ENCODE results near the gene CSNK2A1. TPM values are rescaled to one million over a fixed set of nuclear protein-coding genes. Genes with fewer than 3 reads are reported as not detected.

The CSNK2A1 gene
- total and polyA plus RNA-seq, 2 of the 8 experiments (the other 6 are each of a cell fraction or from before 2014, with no cell fraction given) = 117 to 260 TPM

DNA sequence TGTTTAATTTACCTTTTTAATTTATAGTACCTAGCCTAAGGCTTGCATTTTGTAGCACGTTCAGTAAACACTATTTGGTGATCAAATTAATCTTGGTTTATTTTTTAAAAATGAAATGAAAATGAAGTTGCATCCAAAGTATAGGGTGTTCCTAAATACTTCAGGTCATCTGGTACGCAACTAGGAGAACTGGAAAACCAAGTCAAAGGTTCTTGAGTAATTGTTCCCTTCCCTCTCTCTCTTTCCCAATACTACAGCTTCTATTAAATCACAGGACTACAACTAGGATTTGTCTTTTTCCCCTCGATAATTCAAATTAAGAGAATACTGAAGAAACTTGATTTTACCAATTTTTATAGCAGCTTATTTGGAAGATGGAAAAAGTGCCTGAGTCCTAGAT lies 27.9 kb downstream of the CSNK2A1 start:
- Histone ChIP-seq H3K79me2 (ENCODE audit: control insufficient read depth in 1 of 2, insufficient read depth in 2 of 2, low read length in 2 of 2) (peaks cover 51 to 98% of the 10 kb centered on the region in 2 experiments), H3K79me1 (ENCODE audit: low read depth, low read length) (peaks cover 7% of the 10 kb centered on the region), H3K9me3 (ENCODE audit: insufficient read depth in 2 of 2, low read depth in 1 of 2, low read length in 1 of 2) (no peaks in the 10 kb centered on the region), H3K23me2 (ENCODE audit: low read depth, low read length) (no peaks in the 10 kb centered on the region), H2BK12ac (ENCODE audit: low read depth, low read length) (no peak overlapping the region), H4K8ac (ENCODE audit: extremely low read depth, insufficient read depth, low read length) (no peak overlapping the region), H3K14ac (ENCODE audit: insufficient read length) (no peak overlapping the region), H4K91ac (replicated peaks; ENCODE audit: insufficient read length, low read length) (no peak overlapping the region), H4K20me1 (replicated peaks in 1 of 2; ENCODE audit: control insufficient read depth in 1 of 2, insufficient read depth in 2 of 2, low read length in 2 of 2) (peaks cover 30 to 40% of the 10 kb centered on the region in 2 experiments), H2AFZ (ENCODE audit: low read length) (no peak overlapping the region), H2BK5ac (ENCODE audit: low read depth, low read length) (no peak overlapping the region), H3K27me3 (replicated peaks in 1 of 4; ENCODE audit: control insufficient read depth in 3 of 4, extremely low read depth in 1 of 4, insufficient read depth in 3 of 4, low read length in 3 of 4) (no peaks in the 10 kb centered on the region), H3K18ac (ENCODE audit: extremely low read depth, low read length) (no peak overlapping the region), H3K56ac (replicated peaks; ENCODE audit: insufficient read length, low read depth, low read length) (no peak overlapping the region), H3K4me2 (ENCODE audit: insufficient read depth in 1 of 2, low read depth in 2 of 2, low read length in 2 of 2) (no peak overlapping the region), H3K4ac (replicated peaks; ENCODE audit: insufficient read length, low read depth, low read length) (no peak overlapping the region), H3K27ac (ENCODE audit: low read depth, low read length) (no peak overlapping the region), H3K23ac (ENCODE audit: insufficient read length) (no peak overlapping the region), H2BK120ac (replicated peaks; ENCODE audit: low read depth, low read length) (no peak overlapping the region), H3K9ac (replicated peaks in 1 of 4; ENCODE audit: extremely low read depth in 1 of 4, low read depth in 3 of 4, low read length in 3 of 4) (no peak overlapping the region), H4K5ac (ENCODE audit: insufficient read length, low read depth, low read length) (no peak overlapping the region), H2AK5ac (ENCODE audit: low read depth, low read length) (no peak overlapping the region), H2BK15ac (ENCODE audit: low read length) (no peak overlapping the region), H3K36me3 (ENCODE audit: control insufficient read depth in 2 of 4, insufficient read depth in 4 of 4, low read length in 3 of 4) (peaks cover 0 to 2% (median 0%) of the 10 kb centered on the region in 4 experiments; a peak in 2 of 8 replicates), H3K4me3 (ENCODE audit: extremely low read depth in 1 of 4, insufficient read depth in 2 of 4, low read depth in 3 of 4, low read length in 4 of 4) (no peak overlapping the region), H2BK20ac (ENCODE audit: low read length) (no peak overlapping the region), H3K4me1 (replicated peaks in 1 of 4; ENCODE audit: control insufficient read depth in 3 of 4, insufficient read depth in 4 of 4, low read length in 3 of 4) (no peaks in the 10 kb centered on the region)
- FAIRE-seq (no peak), DNase-seq (ENCODE audit: low read depth in 1 of 2, low spot score in 2 of 2) (no peak)
- WGBS, 2 experiments (ENCODE audit: extremely low coverage in 1 of 2, insufficient coverage in 1 of 2, insufficient read length in 1 of 2, insufficient replicate concordance in 2 of 2, low coverage in 1 of 2, low lambda C conversion rate in 2 of 2, missing lambda C conversion rate in 1 of 2) = 68% methylated on average over 3 of the region's 3 CpGs; no CpG with 5 or more reads in 1 of the 2 experiments
- POLR2A ChIA-PET (ENCODE audit: partially characterized antibody) = interaction anchor here (0.8 to 1.2 kb wide), 3 partner anchors 12 to 40 kb away, joined by 3 to 4 read pairs (median 3); no protein-coding TSS in a partner anchor
- CTCF ChIA-PET (ENCODE audit: partially characterized antibody) = interaction anchor here (0.6 to 1.9 kb wide), 5 partner anchors 16 to 129 kb away, joined by 3 to 6 read pairs (median 3); no protein-coding TSS in a partner anchor
- TF ChIP-seq, protein P1, sequence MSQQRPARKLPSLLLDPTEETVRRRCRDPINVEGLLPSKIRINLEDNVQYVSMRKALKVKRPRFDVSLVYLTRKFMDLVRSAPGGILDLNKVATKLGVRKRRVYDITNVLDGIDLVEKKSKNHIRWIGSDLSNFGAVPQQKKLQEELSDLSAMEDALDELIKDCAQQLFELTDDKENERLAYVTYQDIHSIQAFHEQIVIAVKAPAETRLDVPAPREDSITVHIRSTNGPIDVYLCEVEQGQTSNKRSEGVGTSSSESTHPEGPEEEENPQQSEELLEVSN (IDR thresholded peaks at IDR 0.05) = no peak
- TF ChIP-seq CHD1 (IDR thresholded peaks at IDR 0.05; ENCODE audit: low read depth, low read length) (no peak), TBP (IDR thresholded peaks at IDR 0.05; ENCODE audit: low read depth, low read length) (no peak), ZNF274 (IDR thresholded peaks at IDR 0.05; ENCODE audit: borderline replicate concordance, extremely low read depth, low read length) (no peak), MAFK (IDR thresholded peaks at IDR 0.05; ENCODE audit: low read depth, low read length) (no peak), GABPA (IDR thresholded peaks at IDR 0.05; ENCODE audit: borderline replicate concordance, insufficient read depth, low read length) (no peak)
- TF ChIP-seq, protein P2, sequence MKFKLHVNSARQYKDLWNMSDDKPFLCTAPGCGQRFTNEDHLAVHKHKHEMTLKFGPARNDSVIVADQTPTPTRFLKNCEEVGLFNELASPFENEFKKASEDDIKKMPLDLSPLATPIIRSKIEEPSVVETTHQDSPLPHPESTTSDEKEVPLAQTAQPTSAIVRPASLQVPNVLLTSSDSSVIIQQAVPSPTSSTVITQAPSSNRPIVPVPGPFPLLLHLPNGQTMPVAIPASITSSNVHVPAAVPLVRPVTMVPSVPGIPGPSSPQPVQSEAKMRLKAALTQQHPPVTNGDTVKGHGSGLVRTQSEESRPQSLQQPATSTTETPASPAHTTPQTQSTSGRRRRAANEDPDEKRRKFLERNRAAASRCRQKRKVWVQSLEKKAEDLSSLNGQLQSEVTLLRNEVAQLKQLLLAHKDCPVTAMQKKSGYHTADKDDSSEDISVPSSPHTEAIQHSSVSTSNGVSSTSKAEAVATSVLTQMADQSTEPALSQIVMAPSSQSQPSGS (IDR thresholded peaks at IDR 0.05; ENCODE audit: low read length) = no peak
- TF ChIP-seq, protein P3, sequence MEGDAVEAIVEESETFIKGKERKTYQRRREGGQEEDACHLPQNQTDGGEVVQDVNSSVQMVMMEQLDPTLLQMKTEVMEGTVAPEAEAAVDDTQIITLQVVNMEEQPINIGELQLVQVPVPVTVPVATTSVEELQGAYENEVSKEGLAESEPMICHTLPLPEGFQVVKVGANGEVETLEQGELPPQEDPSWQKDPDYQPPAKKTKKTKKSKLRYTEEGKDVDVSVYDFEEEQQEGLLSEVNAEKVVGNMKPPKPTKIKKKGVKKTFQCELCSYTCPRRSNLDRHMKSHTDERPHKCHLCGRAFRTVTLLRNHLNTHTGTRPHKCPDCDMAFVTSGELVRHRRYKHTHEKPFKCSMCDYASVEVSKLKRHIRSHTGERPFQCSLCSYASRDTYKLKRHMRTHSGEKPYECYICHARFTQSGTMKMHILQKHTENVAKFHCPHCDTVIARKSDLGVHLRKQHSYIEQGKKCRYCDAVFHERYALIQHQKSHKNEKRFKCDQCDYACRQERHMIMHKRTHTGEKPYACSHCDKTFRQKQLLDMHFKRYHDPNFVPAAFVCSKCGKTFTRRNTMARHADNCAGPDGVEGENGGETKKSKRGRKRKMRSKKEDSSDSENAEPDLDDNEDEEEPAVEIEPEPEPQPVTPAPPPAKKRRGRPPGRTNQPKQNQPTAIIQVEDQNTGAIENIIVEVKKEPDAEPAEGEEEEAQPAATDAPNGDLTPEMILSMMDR (IDR thresholded peaks at IDR 0.05; ENCODE audit: control extremely low read depth in 1 of 3, insufficient read depth in 1 of 3, low read depth in 1 of 3, low read length in 3 of 3) = no peak

Measured in H1 (cell line).